Tibial artery (tissue), 4 donors: Measurements from ENCODE around the gene ZNF592.

Experiments
- DNase-seq, 2 donors: peaks; one replicate each; pipeline ENCODE4 v3.0.0-alpha.2; 2019
- H3K27ac ChIP-seq, 2 donors: fragments of 200-600 bp; sonication (generic) in 1 of 2; 1 replicate in 1 of 2; 2 replicates in 1 of 2; pipeline ENCODE4 v1.5.1; 2018 to 2019; ENCODE audit warnings: mild to moderate bottlenecking in 1 of 2
- H3K27me3 ChIP-seq, 2 donors: fragments of 200-600 bp; sonication (generic) in 1 of 2; one replicate each; pipeline versions ENCODE4 v1.5.1 to v1.6.0; 2016 to 2019
- H3K36me3 ChIP-seq, 3 donors: fragments of 200-600 bp; sonication (generic) in 2 of 3; one replicate each; pipeline ENCODE4 v1.5.1; 2016 to 2019; ENCODE audit warnings: mild to moderate bottlenecking in 2 of 3
- H3K4me1 ChIP-seq, 4 donors: fragments of 200-600 bp; sonication (generic) in 2 of 4; 1 replicate in 3 of 4; 2 replicates in 1 of 4; pipeline ENCODE4 v1.5.1; 2016 to 2019
- H3K4me3 ChIP-seq, 2 donors: fragments of 200-600 bp; sonication (generic) in 1 of 2; 1 replicate in 1 of 2; 2 replicates in 1 of 2; pipeline ENCODE4 v1.5.1; 2018 to 2019; ENCODE audit warnings: mild to moderate bottlenecking in 2 of 2
- H3K9me3 ChIP-seq, 3 donors: fragments of 200-600 bp; sonication (generic) in 1 of 3; one replicate each; pipeline ENCODE4 v1.5.1; 2016 to 2019
- intact Hi-C: fragments of 100-400 bp; cut with DNase I; formaldehyde crosslinking; loops from one replicate; pipeline ENCODE4 v1.15.0; 2023; ENCODE audit warnings: low total_unique reads
- TF ChIP-seq, protein P1 (sequence below), 2 experiments: fragments of 200-600 bp in 1 of 2; fragments of 450-650 bp in 1 of 2; IDR thresholded peaks; one replicate each; pipeline ENCODE4 v1.5.1; 2017 to 2019; ENCODE audit warnings: antibody characterized with exemption in 2 of 2, mild to moderate bottlenecking in 1 of 2, moderate library complexity in 1 of 2

Gene ZNF592

DNA sequence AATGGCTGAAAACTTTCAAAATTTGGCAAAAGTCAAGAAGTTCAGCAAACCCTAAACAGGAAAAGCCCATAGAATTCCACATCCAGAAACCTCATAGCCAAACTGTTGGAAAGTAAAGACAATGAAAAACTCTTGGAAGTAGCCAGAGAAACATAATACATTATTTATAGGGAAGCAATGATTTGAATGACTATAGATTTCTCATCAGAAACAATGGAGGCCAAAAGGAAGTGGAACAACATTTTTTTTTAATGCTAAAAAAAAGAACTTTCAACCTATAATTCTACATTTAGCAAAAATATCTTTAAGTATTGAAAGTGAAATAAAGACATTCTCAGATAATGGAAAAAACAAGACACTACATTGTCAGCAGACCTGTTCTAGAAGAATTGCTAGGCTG is 99.0 kb downstream of the ZNF592 start:
- DNase-seq = no peak
- TF ChIP-seq, protein P1, sequence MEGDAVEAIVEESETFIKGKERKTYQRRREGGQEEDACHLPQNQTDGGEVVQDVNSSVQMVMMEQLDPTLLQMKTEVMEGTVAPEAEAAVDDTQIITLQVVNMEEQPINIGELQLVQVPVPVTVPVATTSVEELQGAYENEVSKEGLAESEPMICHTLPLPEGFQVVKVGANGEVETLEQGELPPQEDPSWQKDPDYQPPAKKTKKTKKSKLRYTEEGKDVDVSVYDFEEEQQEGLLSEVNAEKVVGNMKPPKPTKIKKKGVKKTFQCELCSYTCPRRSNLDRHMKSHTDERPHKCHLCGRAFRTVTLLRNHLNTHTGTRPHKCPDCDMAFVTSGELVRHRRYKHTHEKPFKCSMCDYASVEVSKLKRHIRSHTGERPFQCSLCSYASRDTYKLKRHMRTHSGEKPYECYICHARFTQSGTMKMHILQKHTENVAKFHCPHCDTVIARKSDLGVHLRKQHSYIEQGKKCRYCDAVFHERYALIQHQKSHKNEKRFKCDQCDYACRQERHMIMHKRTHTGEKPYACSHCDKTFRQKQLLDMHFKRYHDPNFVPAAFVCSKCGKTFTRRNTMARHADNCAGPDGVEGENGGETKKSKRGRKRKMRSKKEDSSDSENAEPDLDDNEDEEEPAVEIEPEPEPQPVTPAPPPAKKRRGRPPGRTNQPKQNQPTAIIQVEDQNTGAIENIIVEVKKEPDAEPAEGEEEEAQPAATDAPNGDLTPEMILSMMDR (IDR thresholded peaks at IDR 0.05) = no peak
- peaks cover 0 to 3% (median 0%) of the 10 kb centered on the region in 3 donors for H3K36me3 ChIP-seq
- peaks cover 0 to 25% (median 5%) of the 10 kb centered on the region in 4 donors for H3K4me1 ChIP-seq
- H3K27me3 ChIP-seq = no peaks in the 10 kb centered on the region
- intact Hi-C loops = no loop called here
- no peak overlapping the region for H3K27ac ChIP-seq
- H3K9me3 ChIP-seq = no peaks in the 10 kb centered on the region
- H3K4me3 ChIP-seq = no peak overlapping the region

DNA sequence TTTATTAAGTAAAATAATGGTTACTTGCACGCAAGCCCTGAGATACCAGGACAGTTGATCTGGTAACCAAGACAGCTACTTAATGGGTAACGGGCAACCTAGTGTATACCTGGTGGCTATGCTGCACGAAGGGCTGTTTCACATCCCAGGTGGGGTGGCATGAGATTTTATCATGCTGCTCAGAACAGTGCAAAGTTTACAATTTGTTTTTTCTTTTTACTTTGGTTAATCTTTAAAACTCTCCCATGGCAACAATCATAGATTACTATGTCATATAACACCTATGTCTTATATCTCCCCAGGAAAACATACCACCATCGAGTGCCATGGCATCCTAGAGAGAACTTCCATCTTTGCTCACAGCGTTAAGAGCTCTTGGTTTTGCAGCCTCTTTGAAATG is 103.8 kb downstream of the ZNF592 start:
- no peak overlapping the region for H3K4me3 ChIP-seq
- no peaks in the 10 kb centered on the region for H3K27me3 ChIP-seq
- H3K9me3 ChIP-seq = no peaks in the 10 kb centered on the region
- H3K4me1 ChIP-seq = peaks cover 0 to 5% (median 0%) of the 10 kb centered on the region in 4 donors
- TF ChIP-seq, protein P1 (IDR thresholded peaks at IDR 0.05) = no peak
- intact Hi-C loops = no loop called here
- DNase-seq = no peak
- no peak overlapping the region for H3K27ac ChIP-seq
- peaks cover 9 to 16% (median 10%) of the 10 kb centered on the region in 3 donors for H3K36me3 ChIP-seq

DNA sequence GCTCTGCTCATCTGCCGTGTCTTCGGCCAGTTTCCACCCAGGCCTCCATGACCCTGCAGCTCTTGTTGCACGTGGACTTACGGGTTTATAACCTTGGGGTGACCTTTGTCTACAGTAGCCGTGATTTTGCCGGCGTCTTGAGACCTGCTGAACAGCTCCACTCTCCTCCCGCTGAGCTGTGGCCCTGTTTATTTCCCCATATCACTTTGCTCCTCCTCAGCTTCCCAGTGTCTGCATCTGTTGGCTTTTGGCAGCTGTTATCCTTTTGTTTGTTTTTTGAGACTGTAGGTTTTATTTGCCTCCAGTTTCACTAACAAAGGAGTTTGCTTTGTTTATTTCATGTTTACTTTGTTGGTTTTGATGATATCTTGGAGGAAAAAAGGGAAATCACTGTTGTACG is 106.7 kb downstream of the ZNF592 start:
- peaks cover 33 to 41% (median 35%) of the 10 kb centered on the region in 3 donors for H3K36me3 ChIP-seq
- TF ChIP-seq, protein P1 (IDR thresholded peaks at IDR 0.05) = no peak
- no peak for DNase-seq
- intact Hi-C loops = no loop called here
- H3K27ac ChIP-seq = no peak overlapping the region
- peaks cover 0 to 5% (median 2%) of the 10 kb centered on the region in 4 donors for H3K4me1 ChIP-seq
- no peaks in the 10 kb centered on the region for H3K27me3 ChIP-seq
- H3K9me3 ChIP-seq = no peaks in the 10 kb centered on the region
- no peak overlapping the region for H3K4me3 ChIP-seq

DNA sequence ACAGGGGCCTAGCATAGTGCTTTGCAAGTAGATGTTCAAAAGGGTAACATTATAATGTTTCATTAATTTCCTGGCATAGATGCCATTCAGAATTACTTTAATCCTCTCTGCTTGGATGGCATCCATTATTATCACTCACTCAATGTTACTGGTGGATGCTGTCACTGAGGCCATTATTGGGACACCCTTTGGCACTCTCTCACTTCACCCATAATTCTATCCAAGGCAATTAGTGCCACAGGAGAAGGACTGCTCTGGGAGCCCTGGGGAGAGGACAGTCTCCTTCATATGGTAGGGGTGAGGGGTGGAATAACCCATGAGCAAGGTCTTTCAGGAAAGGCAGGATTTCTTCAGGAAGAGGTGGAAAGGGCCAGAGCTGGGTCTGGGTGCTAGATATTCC is 107.4 kb downstream of the ZNF592 start:
- intact Hi-C loops = no loop called here
- Histone ChIP-seq H3K27ac (no peak overlapping the region), H3K27me3 (no peaks in the 10 kb centered on the region), H3K36me3 (peaks cover 33 to 41% (median 35%) of the 10 kb centered on the region in 3 donors), H3K9me3 (no peaks in the 10 kb centered on the region), H3K4me3 (no peak overlapping the region), H3K4me1 (peaks cover 0 to 5% (median 2%) of the 10 kb centered on the region in 4 donors)
- no peak for DNase-seq
- TF ChIP-seq, protein P1 (IDR thresholded peaks at IDR 0.05) = no peak
